ENCODE results near the gene KCTD21.
A peak's percentile ranks its signal among the peaks of the same experiment; 100 is the strongest.
"Not testable (repeated sequence)": the region's sequence is repeated elsewhere in the genome, so short reads cannot be mapped to it uniquely, and the experiment has no call there.

KCTD21 gene
- long read RNA-seq, donor 1, partial matches to known transcripts, result 0 of 2 reads
- long read RNA-seq, donor 1, other reads (novel, unspliced or antisense), result 0 of 2 reads
- long read RNA-seq, donor 2, result 0 reads
- long read RNA-seq, donor 3, result 0 reads
- long read RNA-seq, donor 4, result 0 reads
- long read RNA-seq, donor 5, partial matches to known transcripts, result 0 of 2 reads
- long read RNA-seq, donor 5, other reads (novel, unspliced or antisense), result 0 of 2 reads
- long read RNA-seq, donor 6, partial matches to known transcripts, result 0 of 2 reads
- long read RNA-seq, donor 6, other reads (novel, unspliced or antisense), result 0 of 2 reads
- long read RNA-seq, donor 7, partial matches to known transcripts, result 0 of 2 reads
- long read RNA-seq, donor 7, other reads (novel, unspliced or antisense), result 0 of 2 reads
- long read RNA-seq, donor 8, partial matches to known transcripts, result 0 of 1 reads
- long read RNA-seq, donor 8, other reads (novel, unspliced or antisense), result 0 of 1 reads

DNA sequence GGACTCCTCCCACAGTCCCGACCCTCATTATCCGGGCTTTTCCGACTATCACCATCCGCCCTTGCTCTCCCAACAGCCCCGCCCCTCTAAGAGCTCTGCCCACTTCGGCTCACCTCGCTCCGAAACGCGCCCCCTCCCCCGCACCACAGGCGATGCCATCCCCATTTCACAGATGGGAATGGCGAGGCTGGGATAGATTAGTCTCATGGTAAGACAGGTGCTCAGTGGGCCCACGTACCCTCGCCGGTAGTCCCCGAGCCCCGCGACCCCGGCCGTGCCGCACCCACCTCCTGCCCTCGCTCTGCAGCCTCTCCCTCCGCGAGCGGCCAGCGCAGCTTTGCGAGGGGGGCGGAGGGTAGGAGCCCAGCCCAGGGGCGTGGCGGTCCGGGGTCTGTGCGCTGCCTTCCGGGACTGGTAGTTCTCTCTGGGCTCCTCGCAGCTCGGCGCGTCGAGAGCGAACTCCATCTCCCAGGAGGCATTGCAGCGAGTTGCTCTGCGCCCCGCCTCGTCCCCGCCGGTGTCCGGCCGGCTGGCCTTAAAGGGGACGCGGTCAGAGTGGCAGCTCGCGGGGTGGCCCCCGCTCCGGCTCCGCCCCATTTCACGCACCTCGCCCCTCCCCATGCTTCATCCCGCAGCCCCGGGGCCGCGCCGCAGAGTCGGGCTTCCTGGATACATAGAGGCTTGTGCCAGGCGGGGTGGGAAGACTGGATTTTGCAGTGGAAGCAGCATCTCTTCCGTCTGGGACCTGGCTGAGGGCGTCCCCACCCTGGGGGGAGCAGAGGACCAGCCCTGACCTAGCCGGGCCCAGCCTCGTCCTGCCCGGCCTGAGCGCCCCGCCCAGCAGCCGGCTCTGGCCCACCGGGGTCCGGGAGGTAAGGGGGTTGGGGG lies at the start of gene KCTD21, which contains the start of gene USP35:
KCTD21 (minus strand) TSS at position 341 of the 888 bp plus-strand sequence. CDS start 14,072 bp downstream, outside the sequence.
USP35 (plus strand) TSS at position 634 of the 888 bp plus-strand sequence. CDS start 7,327 bp downstream, outside the sequence.
- peak; percentile 95 for DNase-seq

GRCh38 chr11:78237293-78238046 lies 49.0 kb upstream of the KCTD21 start:
- no peak for DNase-seq

DNA sequence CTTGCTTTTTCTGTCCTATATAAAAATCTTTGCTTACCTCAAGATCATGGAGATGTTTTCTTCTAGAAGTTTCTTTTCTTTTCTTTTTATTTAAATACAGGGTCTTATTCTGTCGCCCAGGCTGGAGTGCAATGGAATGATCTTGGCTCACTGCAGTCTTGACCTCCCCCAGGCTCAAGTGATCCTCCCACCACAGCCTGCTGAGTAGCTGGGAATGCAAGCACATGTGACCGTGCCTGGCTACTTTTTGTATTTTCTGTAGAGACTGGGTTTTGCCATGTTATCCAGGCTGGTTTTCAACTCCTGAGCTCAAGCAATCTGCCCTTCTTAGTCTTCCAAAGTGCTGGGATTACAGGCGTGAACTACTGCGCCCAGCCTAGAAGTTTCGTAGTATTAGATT lies 45.6 kb upstream of the KCTD21 start:
- DNase-seq, result no peak

GRCh38 chr11:78233046-78233445 lies 44.6 kb upstream of the KCTD21 start:
- DNase-seq, result not testable (repeated sequence)

DNA sequence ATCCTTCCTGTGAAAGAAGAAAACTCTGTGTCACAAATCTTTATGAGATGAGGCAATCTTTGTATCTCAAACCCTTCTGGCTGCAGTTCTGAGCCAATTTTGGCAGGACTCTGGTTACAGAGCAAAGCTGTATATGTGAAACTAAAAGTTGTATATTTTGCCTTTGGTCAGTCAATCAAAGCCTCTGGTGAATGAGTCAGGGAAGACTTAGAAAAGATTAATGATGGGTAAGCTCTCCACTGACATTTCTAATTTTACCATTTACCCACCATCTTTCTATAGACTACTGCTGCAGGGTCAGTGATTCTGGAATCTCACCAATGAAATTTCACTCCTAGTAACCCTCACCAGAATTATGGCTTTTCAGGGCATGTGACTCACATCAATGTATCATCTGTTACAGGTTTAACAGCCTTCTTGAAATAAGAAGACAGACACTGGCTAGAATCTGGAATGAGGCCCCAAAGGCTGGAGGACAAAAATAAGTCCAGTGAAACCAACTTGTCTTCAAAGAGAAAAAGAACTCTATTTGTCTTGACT lies 43.6 kb upstream of the KCTD21 start:
- DNase-seq, result no peak

- no peak for DNase-seq
These were observed 41.9 kb upstream of the KCTD21 start for GRCh38 chr11:78230161-78230877.

DNA sequence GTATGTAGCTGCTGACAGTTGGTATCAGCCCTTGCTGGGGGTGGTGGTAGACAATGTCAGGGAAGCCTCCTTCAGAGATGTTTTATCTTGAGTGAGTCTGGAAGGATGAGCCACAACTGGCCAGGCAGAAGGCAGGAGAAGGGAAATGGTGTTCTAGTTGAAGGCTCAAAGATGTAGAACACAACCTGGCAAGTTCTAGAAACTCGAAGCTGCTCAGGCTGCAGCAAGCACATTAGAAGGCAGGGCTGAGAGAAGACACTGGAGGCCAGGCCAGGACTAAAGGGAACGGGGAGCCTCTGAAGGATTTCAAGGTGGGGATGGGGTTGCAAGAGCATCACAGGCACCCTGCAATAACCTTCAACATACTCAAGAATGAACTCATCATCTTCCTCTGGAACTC lies 40.7 kb upstream of the KCTD21 start:
- no peak for DNase-seq

GRCh38 chr11:78228467-78228866 lies 40.0 kb upstream of the KCTD21 start:
- DNase-seq, result peak; percentile 31

- DNase-seq, result no peak
These were observed 39.5 kb upstream of the KCTD21 start for GRCh38 chr11:78227921-78228320.

DNA sequence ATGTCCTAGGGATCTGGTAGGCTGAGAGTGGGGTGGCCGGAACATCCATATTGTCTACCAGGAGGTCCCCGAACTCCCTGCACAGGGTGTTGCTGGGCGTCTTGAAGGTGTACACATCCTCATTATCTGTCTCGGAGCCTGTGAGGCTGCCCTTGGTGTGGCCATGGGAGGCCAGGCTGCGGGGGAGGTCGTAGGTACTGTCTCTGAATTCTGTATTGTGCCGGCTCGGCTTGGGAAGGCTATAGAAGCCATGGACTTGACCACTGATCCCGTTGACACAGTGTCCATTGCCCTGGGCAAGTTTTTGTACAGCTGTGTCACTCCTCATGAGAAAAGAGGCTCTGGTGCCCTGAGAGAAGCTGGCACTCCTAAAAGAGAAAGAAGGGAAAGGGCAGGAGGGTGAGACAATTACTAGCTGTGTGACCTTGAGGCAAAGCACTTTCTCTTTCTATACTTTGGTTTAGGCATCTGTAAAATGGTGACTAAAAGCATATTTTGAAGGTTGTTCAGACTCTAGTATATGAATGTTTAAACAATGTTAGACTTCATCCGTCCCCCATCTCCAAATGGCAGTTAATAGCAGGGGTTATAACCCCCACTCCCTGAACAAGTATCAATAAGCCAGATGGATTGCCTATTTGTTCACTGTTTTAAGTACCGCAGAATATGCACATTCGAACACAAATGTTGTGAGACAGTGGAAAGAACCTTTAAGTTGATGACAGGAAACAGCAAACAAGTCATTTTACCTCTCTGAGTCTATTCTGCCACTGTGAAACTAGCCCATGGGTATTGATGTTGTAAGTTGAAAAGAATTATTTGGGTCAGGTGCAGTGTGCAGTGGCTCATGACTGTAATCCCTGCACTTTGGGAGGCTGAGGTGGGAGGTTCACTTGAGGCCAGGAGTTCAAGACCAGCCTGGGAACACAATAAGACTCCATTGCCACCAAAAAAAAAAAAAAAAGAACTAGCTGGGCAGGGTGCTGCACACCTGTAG lies 38.6 kb upstream of the KCTD21 start:
- no peak for DNase-seq

DNA sequence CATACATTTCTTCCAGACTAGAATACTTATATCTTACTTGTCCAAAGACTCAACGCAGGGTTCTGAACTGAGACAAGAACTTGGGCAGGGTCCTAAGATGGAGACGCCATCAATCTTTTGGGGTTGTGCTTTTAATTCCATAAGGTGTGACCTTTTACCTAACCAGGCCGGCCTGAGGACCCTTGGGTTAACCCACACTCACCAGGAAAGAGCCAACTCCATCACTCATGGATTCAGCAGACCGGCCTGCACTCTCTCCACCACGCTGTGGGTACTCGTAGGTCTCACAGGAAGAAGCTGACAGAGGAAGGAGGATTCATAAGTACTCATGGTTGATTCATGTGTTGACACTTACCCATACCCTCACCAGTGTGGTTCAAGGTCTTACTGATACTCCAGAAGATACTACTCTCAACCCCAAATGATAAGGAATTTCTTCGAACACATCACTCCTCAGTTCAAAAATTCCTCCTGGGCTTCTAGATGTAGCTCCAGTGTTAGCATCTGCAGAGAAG lies 36.5 kb upstream of the KCTD21 start:
- DNase-seq, result no peak

- DNase-seq, result no peak
These were observed 36.1 kb upstream of the KCTD21 start for GRCh38 chr11:78224506-78224905.

DNA sequence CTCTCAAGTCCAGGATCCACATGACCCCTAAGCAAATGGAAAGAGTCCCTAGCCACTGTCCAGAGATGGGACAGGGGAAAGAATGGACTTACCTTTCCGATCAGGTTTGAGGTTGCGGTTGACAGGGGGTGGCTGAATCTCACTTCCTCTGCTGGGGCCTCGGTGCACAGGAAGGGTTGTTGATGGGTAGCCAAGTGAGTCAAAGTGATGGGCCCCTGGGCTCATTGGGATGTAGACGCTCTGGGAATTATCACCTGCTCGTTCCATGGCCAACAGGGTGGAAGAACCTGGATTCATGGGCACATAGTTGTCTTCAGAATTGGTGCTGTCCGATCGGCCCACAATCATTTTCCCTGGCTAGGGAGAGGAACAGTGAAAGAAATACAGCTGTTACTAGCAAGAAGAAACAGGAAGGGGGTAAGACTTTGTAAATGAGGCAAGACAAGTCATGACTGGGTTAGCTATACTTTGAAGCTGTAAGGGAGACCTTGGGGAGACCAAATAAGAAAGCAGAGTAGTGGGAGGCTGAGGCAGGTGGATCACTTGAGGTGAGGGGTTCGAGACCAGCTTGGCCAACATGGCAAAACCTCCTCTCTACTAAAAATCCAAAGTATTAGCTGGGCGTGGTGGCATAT lies 35.0 kb upstream of the KCTD21 start:
- no peak for DNase-seq

- not testable (repeated sequence) for DNase-seq
These were observed 34.3 kb upstream of the KCTD21 start for GRCh38 chr11:78222726-78223125.

GRCh38 chr11:78221396-78222315 lies 33.2 kb upstream of the KCTD21 start:
- DNase-seq, result no peak

GRCh38 chr11:78220218-78221157 lies 32.1 kb upstream of the KCTD21 start:
- DNase-seq, result no peak

All from right kidney (tissue), 9 donors.